B cell (primary cell): ENCODE measurements around the gene MARCHF4. TPM values are rescaled to one million over a fixed set of nuclear protein-coding genes. Genes with fewer than 3 reads are reported as not detected.

Source experiments
- ATAC-seq: fragments of 200-7000 bp; cut with Tn5 transposase; one replicate; pipeline ENCODE4 v1.10.0; 2021; ENCODE audit warnings: low read depth, mild to moderate bottlenecking, moderate number of reproducible peaks, moderate library complexity
- CTCF ChIA-PET: fragments of 350-600 bp; sonication (Branson Sonifier 250); formaldehyde crosslinking; loops from one replicate; lab custom pipeline; 2021; ENCODE audit warnings: antibody characterized with exemption, inconsistent platforms; lab: Charles Lee
- POLR2A ChIA-PET: fragments of 350-600 bp; sonication (Branson Sonifier 250); formaldehyde crosslinking; loops from one replicate; lab custom pipeline; 2021; ENCODE audit warnings: antibody characterized with exemption; lab: Charles Lee
- DNase-seq: peaks from one replicate; pipeline ENCODE4 v3.0.0; 2013
- H2AFZ ChIP-seq: 2 replicates; pipeline ENCODE4 v1.6.1; 2012; ENCODE audit warnings: mild to moderate bottlenecking, low read depth, low read length; ENCODE audit not compliant: insufficient read depth, poor library complexity, severe bottlenecking
- H3K27ac ChIP-seq, 2 donors: 1 replicate in 1 of 2; 2 replicates in 1 of 2; pipeline ENCODE4 v1.5.1; 2012 to 2013; ENCODE audit warnings: low read length in 2 of 2, mild to moderate bottlenecking in 2 of 2, moderate library complexity in 1 of 2
- H3K27me3 ChIP-seq, 4 experiments: fragments of 200-600 bp in 1 of 4; sonication (generic) in 1 of 4; replicated peaks in 1 of 4; 1 replicate in 2 of 4; 2 replicates in 2 of 4; pipeline versions ENCODE4 v1.6.1 to v1.7.0; 2013 to 2016; ENCODE audit warnings: low read length in 3 of 4, mild to moderate bottlenecking in 2 of 4, mixed read lengths in 1 of 4, moderate library complexity in 1 of 4; ENCODE audit not compliant: insufficient read depth in 4 of 4, control insufficient read depth in 3 of 4; ENCODE audit errors: control extremely low read depth in 1 of 4
- H3K36me3 ChIP-seq, 2 experiments: replicated peaks in 1 of 2; 1 replicate in 1 of 2; 2 replicates in 1 of 2; pipeline versions ENCODE4 v1.6.1 to v1.7.1; 2013; ENCODE audit warnings: low read length in 1 of 2; ENCODE audit not compliant: insufficient read depth in 2 of 2, control insufficient read depth in 1 of 2; ENCODE audit errors: control extremely low read depth in 1 of 2, extremely low read depth in 1 of 2
- H3K4me1 ChIP-seq, 2 donors: fragments of 200-600 bp in 1 of 2; sonication (generic) in 1 of 2; 1 replicate in 1 of 2; 2 replicates in 1 of 2; pipeline versions ENCODE4 v1.5.1 to v1.6.1; 2013 to 2017; ENCODE audit warnings: low read length in 2 of 2; ENCODE audit not compliant: control insufficient read depth in 2 of 2, insufficient read depth in 2 of 2
- H3K4me2 ChIP-seq: replicated peaks from 2 replicates; pipeline ENCODE3; 2012; ENCODE audit warnings: mild to moderate bottlenecking, low read depth, low read length; ENCODE audit not compliant: poor library complexity, severe bottlenecking
- H3K4me3 ChIP-seq, 5 experiments: fragments of 200-600 bp in 1 of 5; sonication (generic) in 1 of 5; 1 replicate in 3 of 5; 2 replicates in 2 of 5; pipeline versions ENCODE4 v1.5.1 to v1.7.0; 2011 to 2016; ENCODE audit warnings: low read length in 4 of 5, mild to moderate bottlenecking in 4 of 5, low read depth in 2 of 5, control low read depth in 1 of 5, moderate library complexity in 1 of 5; ENCODE audit not compliant: insufficient read depth in 1 of 5; ENCODE audit errors: control extremely low read depth in 1 of 5, extremely low read depth in 1 of 5
- H3K79me2 ChIP-seq: fragments of 200-600 bp; sonication (generic); one replicate; pipeline ENCODE4 v1.6.0; 2016; ENCODE audit warnings: low read length; ENCODE audit not compliant: control insufficient read depth, insufficient read depth
- H3K9ac ChIP-seq: fragments of 200-600 bp; sonication (generic); 2 replicates; pipeline ENCODE4 v1.6.1; 2017; ENCODE audit warnings: mild to moderate bottlenecking, low read length, moderate library complexity
- H3K9me3 ChIP-seq, 3 donors: one replicate each; pipeline versions ENCODE4 v1.6.1 to v1.7.1; 2013; ENCODE audit warnings: low read length in 2 of 3; ENCODE audit not compliant: control insufficient read depth in 2 of 3, insufficient read depth in 1 of 3; ENCODE audit errors: control extremely low read depth in 1 of 3
- H4K20me1 ChIP-seq: 2 replicates; pipeline ENCODE4 v1.6.0; 2012; ENCODE audit warnings: mild to moderate bottlenecking, low read length; ENCODE audit not compliant: insufficient read depth, control insufficient read depth, poor library complexity, severe bottlenecking
- H3K27ac Mint-ChIP-seq: one replicate; pipeline ENCODE4 v1.8.0; 2021; ENCODE audit warnings: mixed read lengths
- H3K27me3 Mint-ChIP-seq: one replicate; pipeline ENCODE4 v1.8.0; 2021; ENCODE audit warnings: mixed read lengths
- H3K4me1 Mint-ChIP-seq: one replicate; pipeline ENCODE4 v1.8.0; 2021; ENCODE audit warnings: mixed read lengths
- H3K4me3 Mint-ChIP-seq: one replicate; pipeline ENCODE4 v1.8.0; 2021; ENCODE audit warnings: mixed read lengths
- H3K9me3 Mint-ChIP-seq: one replicate; pipeline ENCODE4 v1.8.0; 2022; ENCODE audit warnings: mixed read lengths; ENCODE audit not compliant: insufficient read depth
- CTCF ChIP-seq: fragments of 200-600 bp; IDR thresholded peaks from one replicate; pipeline ENCODE4 v1.8.0; 2022; ENCODE audit warnings: antibody characterized with exemption, mild to moderate bottlenecking
- EZH2 ChIP-seq: IDR thresholded peaks from 2 replicates; pipeline ENCODE4 v1.6.1; 2012; ENCODE audit warnings: borderline replicate concordance, low read depth, mild to moderate bottlenecking, moderate library complexity, low read length; ENCODE audit not compliant: insufficient read depth, poor library complexity, severe bottlenecking
- WGBS: methylation state at CpG from one replicate; pipeline ENCODE4 v1.1.5; 2013; ENCODE audit warnings: missing lambda C conversion rate; ENCODE audit not compliant: insufficient coverage; 5-methylcytosine and 5-hydroxymethylcytosine counted together
- intact Hi-C: fragments of 100-400 bp; cut with micrococcal nuclease; formaldehyde crosslinking; loops from one replicate; pipeline ENCODE4 v1.10.0; 2022
- polyA plus RNA-seq: library from polyadenylated mRNA; depleted of rRNA; stranded (reverse); fragments of >200 nt; gene quantifications from 2 replicates; pipeline ENCODE4 v1.2.3, GENCODE V29; 2012
- total RNA-seq, 2 donors: library from RNA; stranded (reverse); fragments of 120-200 nt in 1 of 2; gene quantifications; 1 replicate in 1 of 2; 2 replicates in 1 of 2; pipeline versions ENCODE4 v1.2.3 to v1.2.4, GENCODE V29; 2013 to 2022

Gene MARCHF4
- total and polyA plus RNA-seq, 2 donors (not counting 1 experiment from before 2014, with no cell fraction given): not detected

GRCh38 chr2:216414772-216415319, 42.6 kb upstream of the MARCHF4 start:
- intact Hi-C loops: loop anchor here (5.0 kb wide), 3 partner anchors 358 to 1103 kb away; partner anchors contain the start of genes ATIC and MREG
- POLR2A ChIA-PET: interaction anchor here (0.6 to 0.8 kb wide), 2 partner anchors 84 to 336 kb away, joined by 3 read pairs; partner anchors contain the start of gene RPL37A

More at GRCh38 chr2:216414772-216415319, 42.6 kb upstream of the MARCHF4 start:
- H3K4me3 ChIP-seq: no peak overlapping the region
- peaks cover 14% of the 10 kb centered on the region for H3K79me2 ChIP-seq
- Mint-ChIP-seq H3K4me1 (peaks cover 42% of the 10 kb centered on the region), H3K4me3 (no peak overlapping the region), H3K27ac (no peak overlapping the region), H3K9me3 (no peaks in the 10 kb centered on the region), H3K27me3 (no peaks in the 10 kb centered on the region)
- no peak overlapping the region for H3K27ac ChIP-seq
- H2AFZ ChIP-seq: no peak overlapping the region
- H3K27me3 ChIP-seq: no peaks in the 10 kb centered on the region
- peaks cover 0 to 8% of the 10 kb centered on the region in 2 experiments for H3K36me3 ChIP-seq
- CTCF ChIA-PET: interaction anchor here (0.7 to 3.8 kb wide), 2 partner anchors 10 to 106 kb away, joined by 3 to 18 read pairs; no protein-coding TSS in a partner anchor
- H3K4me2 ChIP-seq: no peak overlapping the region
- WGBS: 100% methylated on average over 1 of the region's 3 CpGs
- no peak for TF ChIP-seq CTCF
- TF ChIP-seq EZH2: no peak
- H3K9me3 ChIP-seq: no peaks in the 10 kb centered on the region
- no peak overlapping the region for H3K9ac ChIP-seq
- ATAC-seq (no peak), DNase-seq (no peak)
- no peaks in the 10 kb centered on the region for H4K20me1 ChIP-seq
- peaks cover 15 to 26% of the 10 kb centered on the region in 2 donors for H3K4me1 ChIP-seq
